ENCODE results near the gene ZNF710. TPM values are rescaled to one million over a fixed set of nuclear protein-coding genes. Genes with fewer than 3 reads are reported as not detected.

The ZNF710 gene
- total and polyA plus RNA-seq, 9 of the 15 experiments (the other 6 are each of a cell fraction or from before 2014, with no cell fraction given): 0.56 to 14.2 (median 5.2) TPM

- no peak for TF ChIP-seq SP1 (CRISPR knock-in tag; IDR thresholded peaks at IDR 0.05)
- TF ChIP-seq GTF2F1 (IDR thresholded peaks at IDR 0.05; ENCODE audit: low read depth, low read length): no peak
- no peak for TF ChIP-seq ERF (CRISPR knock-in tag; IDR thresholded peaks at IDR 0.05)
- peak; percentile 84 for TF ChIP-seq VEZF1 (CRISPR knock-in tag; IDR thresholded peaks at IDR 0.05)
- peak; percentile 41 for TF ChIP-seq ARID4B (CRISPR knock-in tag; IDR thresholded peaks at IDR 0.05)
- no peak for TF ChIP-seq ELK1 (CRISPR knock-in tag; IDR thresholded peaks at IDR 0.05)
- peak; percentile 40; the same call in 1 of the 2 replicates for TF ChIP-seq PML (IDR thresholded peaks at IDR 0.05; ENCODE audit: low read length)
- no peak for TF ChIP-seq ZNF507 (tag; conservative IDR thresholded peaks at IDR 0.05)
- peak; percentile 70 for TF ChIP-seq HMGN3 (IDR thresholded peaks at IDR 0.05; ENCODE audit: borderline replicate concordance, extremely low read depth, insufficient read length, low read depth, low read length)
- TF ChIP-seq ADNP (tag; IDR thresholded peaks at IDR 0.05): no peak
- TF ChIP-seq SUPT5H (IDR thresholded peaks at IDR 0.05): peak; percentile 62; the same call in 1 of the 2 replicates
- peak; percentile 35; the same call in 1 of the 2 replicates for TF ChIP-seq ZBTB7A (IDR thresholded peaks at IDR 0.05; ENCODE audit: borderline replicate concordance, control insufficient read depth, low read depth, low read length)
- TF ChIP-seq HEY1 (CRISPR knock-in tag; IDR thresholded peaks at IDR 0.05; ENCODE audit: borderline replicate concordance): no peak
- no peak for TF ChIP-seq SFPQ (IDR thresholded peaks at IDR 0.05; ENCODE audit: low read depth, low read length)
- no peak for TF ChIP-seq SMARCB1 (IDR thresholded peaks at IDR 0.05; ENCODE audit: insufficient read length, low read depth)
- no peak for TF ChIP-seq TCF7L2 (IDR thresholded peaks at IDR 0.05; ENCODE audit: low read depth, low read length)
Observed at GRCh38 chr15:90101969-90102890, 101.1 kb downstream of the ZNF710 start, which contains the start of gene IDH2 (continued).

Data from K562 (cell line).